Activated CD4-positive, alpha-beta T cell treated with anti-CD3 and anti-CD28 coated beads, Interleukin-2, amount 50 U/mL, for 24 hours (primary cell): ENCODE measurements around the gene SEMA3A.
"Not testable (repeated sequence)": the region's sequence is repeated elsewhere in the genome, so short reads cannot be mapped to it uniquely, and the experiment has no call there.

Source experiments
- DNase-seq, 2 donors: peaks; one replicate each; pipeline ENCODE4 v3.0.0-alpha.2; 2020; ENCODE audit warnings: low read depth in 1 of 2, low spot score in 1 of 2

The SEMA3A gene

DNA sequence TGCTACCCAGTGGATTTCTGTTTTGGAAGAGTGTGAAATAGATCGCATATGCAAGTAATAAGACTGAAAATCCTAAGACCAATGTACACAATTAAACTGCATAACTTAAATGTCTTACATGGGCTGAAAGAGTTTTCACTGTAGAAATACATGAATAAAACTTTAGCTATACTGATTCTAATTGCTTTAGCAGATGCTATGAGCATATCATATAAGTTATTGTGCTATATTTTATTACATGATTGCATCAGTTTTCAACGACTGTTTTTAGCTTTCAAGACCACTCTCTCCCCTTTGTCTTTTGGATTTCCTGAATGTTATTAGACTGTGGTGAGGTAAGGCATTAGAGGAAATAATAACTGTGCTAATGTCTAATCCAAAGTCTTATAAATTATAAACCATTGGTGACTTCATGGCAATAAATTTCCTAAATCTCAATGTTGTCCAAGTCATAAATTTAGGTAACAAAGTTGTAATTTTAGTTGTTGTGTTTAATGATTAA, 124.5 kb downstream of the SEMA3A start:
- DNase-seq: no peak

- DNase-seq: no peak
These were observed 125.6 kb downstream of the SEMA3A start for GRCh38 chr7:84069033-84069432.

DNA sequence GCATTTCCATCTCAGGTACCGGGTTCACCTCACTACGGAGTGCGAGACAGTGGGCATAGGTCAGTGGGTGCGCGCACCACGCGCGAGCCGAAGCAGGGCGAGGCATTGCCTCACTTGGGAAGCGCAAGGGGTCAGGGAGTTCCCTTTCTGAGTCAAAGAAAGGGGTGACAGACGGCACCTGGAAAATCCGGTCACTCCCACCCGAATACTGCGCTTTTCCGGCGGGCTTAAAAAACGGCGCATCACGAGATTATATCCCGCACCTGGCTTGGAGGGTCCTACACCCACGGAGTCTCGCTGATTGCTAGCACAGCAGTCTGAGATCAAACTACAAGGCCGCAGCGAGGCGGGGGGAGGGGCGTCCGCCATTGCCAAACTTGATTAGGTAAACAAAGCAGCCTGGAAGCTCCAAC, 132.1 kb downstream of the SEMA3A start:
- DNase-seq: not testable (repeated sequence)

DNA sequence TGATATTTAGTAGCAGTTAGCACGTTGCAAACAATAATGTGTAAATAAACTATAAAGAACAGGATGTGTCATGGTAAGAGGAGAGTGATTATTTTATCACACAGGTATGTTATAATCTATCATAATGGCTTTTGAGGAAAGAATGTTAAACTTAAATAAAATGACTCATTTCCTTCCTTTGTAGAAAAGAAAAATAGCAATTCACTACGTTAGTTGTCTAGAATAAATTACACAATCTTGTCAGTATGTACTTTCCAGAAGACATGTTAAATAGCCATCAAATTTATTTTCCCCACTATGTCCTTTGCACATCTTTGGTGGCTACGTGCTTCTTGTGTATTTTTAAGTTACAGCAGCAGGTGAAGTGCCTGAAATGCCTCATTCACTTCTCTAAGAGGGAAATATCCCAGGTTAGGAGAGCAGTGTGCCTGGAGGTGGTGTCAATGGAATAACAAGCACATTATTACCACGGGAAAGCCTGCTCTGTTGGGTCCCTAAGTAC, 133.8 kb downstream of the SEMA3A start:
- DNase-seq: no peak

- no peak for DNase-seq
These were observed 134.6 kb downstream of the SEMA3A start for GRCh38 chr7:84060000-84060399.

GRCh38 chr7:84058311-84059076, 136.1 kb downstream of the SEMA3A start:
- no peak for DNase-seq

- DNase-seq: no peak
These were observed 137.0 kb downstream of the SEMA3A start for GRCh38 chr7:84057576-84057975.

- DNase-seq: no peak
These were observed 138.5 kb downstream of the SEMA3A start for GRCh38 chr7:84055904-84056605.

- not testable (repeated sequence) for DNase-seq
These were observed 139.4 kb downstream of the SEMA3A start for GRCh38 chr7:84055199-84055598.

GRCh38 chr7:84049071-84049836, 145.3 kb downstream of the SEMA3A start:
- no peak for DNase-seq

- no peak for DNase-seq
These were observed 147.5 kb downstream of the SEMA3A start for GRCh38 chr7:84047085-84047484.

GRCh38 chr7:84044834-84045233, 149.8 kb downstream of the SEMA3A start:
- no peak for DNase-seq

DNA sequence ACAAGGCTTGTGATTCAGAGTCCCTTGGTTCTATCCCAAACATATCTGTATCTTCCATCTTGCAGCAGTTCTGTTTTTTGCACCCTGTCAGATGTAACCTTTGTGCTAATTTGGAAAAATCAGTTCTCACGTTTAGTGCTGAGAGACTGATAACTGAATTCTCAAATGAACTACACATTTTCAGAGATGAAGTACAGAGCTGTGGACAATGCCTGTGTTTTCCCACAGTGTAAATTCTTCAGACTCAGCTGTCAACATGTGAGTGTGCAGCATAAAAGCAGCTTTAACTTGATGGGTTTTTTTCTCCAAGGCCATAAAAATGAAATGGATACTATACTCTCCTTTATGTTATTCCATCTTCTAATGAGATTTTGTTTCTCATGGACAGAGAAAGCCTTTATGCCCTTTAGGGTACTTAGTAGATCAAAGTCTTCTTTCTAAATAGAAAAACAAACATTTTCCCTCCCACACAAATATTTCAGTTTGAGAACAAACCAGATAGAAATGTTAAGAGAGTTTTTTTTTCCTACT, 150.9 kb downstream of the SEMA3A start:
- DNase-seq: no peak

DNA sequence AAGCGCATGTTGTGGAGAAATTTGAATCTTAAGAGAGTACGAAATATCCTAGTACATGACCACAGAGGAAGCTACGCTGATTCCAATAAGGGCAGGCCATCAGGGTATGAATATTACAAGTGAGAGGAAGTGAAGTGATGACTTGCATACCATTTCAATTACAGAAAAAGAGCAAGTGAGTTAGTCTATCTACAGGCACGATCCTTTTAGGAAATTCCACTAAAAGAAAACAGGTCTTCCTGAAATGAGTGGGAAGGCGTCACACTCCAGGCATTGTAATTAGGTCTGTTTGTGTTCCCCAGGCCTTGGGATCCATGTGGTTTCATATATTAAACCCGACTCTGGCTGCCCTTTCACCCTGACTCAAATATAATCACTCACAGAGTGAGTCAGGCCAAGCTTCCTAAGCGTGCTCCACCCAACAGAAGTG, 152.5 kb downstream of the SEMA3A start:
- no peak for DNase-seq

DNA sequence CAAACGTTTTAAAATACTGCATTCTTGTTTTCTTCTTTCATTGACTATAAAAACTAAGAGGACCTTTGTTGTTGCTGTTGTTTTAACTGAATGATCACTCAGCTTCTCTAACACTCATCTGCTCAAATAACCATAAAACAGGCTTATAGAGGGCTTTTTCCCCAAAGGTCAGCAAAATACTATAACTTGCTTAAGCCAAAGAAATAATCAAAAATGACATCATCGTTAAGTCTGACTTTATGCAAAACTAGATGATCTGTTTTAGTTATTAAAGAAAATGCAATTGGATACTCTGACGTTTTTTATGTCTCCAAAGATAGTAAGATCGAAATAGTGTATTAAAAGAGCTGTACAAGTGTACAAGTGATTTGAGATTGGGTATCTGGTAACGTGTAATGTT, 152.9 kb downstream of the SEMA3A start:
- DNase-seq: no peak

- DNase-seq: no peak
These were observed 154.2 kb downstream of the SEMA3A start for GRCh38 chr7:84040355-84040754.

DNA sequence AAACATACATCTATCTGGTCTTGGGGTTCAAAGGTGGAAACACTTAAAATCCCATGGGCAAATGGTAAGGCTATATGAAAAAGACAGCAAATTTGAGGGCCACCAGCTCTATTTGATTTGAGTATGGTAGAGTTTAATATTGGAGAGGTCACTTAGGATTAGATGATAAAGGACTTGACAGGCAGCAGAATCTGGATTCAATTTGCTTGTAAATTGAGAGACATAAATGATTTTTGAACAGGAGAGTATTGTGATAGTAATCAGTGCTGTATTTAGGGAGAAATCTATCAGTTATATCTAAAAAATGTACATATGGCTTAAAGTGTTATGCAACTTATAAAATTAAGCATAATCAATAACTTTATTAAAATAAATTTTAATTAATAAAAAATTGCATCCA, 155.2 kb downstream of the SEMA3A start:
- no peak for DNase-seq

- no peak for DNase-seq
These were observed 166.9 kb downstream of the SEMA3A start for GRCh38 chr7:84027678-84028077.

- DNase-seq: no peak
These were observed 169.2 kb downstream of the SEMA3A start for GRCh38 chr7:84025332-84025927.

DNA sequence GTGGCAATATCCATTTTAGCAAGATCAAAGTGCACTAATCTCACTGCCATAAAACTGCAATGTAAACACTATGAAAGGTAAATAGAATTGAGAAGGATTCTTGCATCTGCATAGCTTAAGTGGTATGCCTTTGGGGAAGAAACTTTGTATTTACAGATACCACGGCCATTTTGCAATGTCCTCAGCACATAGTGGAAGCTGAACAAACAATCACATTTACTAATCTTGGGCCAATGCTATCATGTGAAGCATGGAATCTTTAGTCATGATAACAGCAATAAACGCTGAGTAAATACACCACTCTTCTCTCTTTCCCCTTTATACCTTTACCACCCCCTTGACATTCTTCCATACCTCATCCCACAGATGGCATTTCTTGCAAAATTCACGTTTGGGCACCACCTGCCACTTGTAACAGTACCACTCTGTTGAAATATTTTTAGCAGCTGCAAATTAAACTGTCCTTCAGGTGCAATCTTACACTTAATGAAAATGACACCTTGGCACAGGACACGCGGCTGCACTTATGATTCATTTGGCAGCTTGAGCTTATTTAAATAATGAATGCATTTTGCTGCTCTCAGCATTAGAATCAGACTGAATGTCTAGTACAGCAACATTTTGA, 171.8 kb downstream of the SEMA3A start:
- DNase-seq: no peak
